ENCODE data around the gene MED13.
"Not testable (repeated sequence)": the region's sequence is repeated elsewhere in the genome, so short reads cannot be mapped to it uniquely, and the experiment has no call there.

Gene MED13

DNA sequence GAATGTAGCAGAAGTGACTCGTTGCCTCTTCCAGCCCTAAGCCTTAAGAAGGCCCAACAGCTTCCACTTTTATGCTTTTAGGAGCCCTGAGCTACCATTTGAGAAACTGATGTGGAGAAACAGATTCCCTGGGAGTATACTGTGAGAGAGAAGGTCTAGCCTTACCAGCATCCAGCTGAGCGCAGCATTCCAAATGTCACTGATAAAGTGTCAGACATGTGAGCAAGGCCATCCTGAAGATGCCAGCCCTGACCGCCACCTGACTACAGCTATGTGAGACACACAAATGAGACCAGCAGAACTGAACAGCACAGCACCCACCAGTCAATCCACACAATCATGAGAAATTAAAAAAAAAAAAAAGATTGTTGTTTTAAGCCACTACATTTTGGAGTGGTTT lies 18.6 kb upstream of the MED13 start:
- POLR2A ChIA-PET (ENCODE audit: low non-redundant PET): no interaction called here
- CTCF ChIA-PET: interaction anchor here (0.7 kb wide), 1 partner anchor 8 kb away, joined by 3 read pairs; no protein-coding TSS in a partner anchor
- TF ChIP-seq, protein P1, sequence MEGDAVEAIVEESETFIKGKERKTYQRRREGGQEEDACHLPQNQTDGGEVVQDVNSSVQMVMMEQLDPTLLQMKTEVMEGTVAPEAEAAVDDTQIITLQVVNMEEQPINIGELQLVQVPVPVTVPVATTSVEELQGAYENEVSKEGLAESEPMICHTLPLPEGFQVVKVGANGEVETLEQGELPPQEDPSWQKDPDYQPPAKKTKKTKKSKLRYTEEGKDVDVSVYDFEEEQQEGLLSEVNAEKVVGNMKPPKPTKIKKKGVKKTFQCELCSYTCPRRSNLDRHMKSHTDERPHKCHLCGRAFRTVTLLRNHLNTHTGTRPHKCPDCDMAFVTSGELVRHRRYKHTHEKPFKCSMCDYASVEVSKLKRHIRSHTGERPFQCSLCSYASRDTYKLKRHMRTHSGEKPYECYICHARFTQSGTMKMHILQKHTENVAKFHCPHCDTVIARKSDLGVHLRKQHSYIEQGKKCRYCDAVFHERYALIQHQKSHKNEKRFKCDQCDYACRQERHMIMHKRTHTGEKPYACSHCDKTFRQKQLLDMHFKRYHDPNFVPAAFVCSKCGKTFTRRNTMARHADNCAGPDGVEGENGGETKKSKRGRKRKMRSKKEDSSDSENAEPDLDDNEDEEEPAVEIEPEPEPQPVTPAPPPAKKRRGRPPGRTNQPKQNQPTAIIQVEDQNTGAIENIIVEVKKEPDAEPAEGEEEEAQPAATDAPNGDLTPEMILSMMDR (conservative IDR thresholded peaks at IDR 0.05; ENCODE audit: low read depth): no peak
- no peak for DNase-seq (ENCODE audit: low spot score)
- no peak overlapping the region for H3K27ac ChIP-seq

DNA sequence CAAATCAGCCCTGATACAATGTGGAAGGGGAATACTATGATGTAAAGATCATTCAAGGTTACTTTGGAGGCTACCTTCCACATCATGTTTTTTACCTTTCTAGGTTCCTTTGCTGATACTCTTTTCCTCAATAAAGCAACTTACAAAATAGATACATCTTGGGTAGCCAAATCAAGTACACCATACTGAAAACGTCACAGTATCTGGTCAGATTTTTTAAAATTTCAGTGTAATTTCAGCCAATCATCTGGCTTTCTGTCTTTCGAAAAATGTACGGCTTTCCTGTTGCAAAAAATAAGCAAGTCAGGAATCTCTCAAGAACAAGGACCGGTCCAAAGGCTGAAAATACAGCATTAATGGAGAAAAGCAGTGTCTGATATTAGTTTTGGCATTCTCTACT lies 15.6 kb upstream of the MED13 start:
- no peak overlapping the region for H3K27ac ChIP-seq
- TF ChIP-seq, protein P1 (conservative IDR thresholded peaks at IDR 0.05; ENCODE audit: low read depth): no peak
- DNase-seq (ENCODE audit: low spot score): no peak
- POLR2A ChIA-PET (ENCODE audit: low non-redundant PET): no interaction called here
- CTCF ChIA-PET: interaction anchor here (0.6 kb wide), 1 partner anchor 241 kb away, joined by 3 read pairs; no protein-coding TSS in a partner anchor

DNA sequence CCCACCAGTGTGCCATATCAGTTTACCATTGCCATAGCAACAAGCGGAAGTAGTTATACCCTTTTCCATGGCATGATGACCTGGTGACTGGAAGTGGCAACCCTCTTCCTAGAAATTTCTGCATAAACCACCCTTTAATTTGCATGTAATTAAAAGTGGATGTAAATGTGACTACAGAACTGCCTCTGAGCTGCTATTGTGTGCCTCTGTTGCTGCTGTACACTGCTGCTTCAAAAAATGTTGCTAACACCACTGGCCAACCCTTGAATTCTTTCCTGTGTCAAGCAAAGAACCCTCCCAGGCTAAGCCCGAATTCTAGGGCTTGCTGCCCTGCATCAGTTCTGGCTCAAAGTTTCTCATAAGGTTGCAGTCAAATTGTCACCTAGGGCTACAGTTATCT lies 12.9 kb upstream of the MED13 start:
- POLR2A ChIA-PET (ENCODE audit: low non-redundant PET): interaction anchor here (0.7 kb wide), 1 partner anchor 12 kb away, joined by 3 read pairs; no protein-coding TSS in a partner anchor
- TF ChIP-seq, protein P1 (conservative IDR thresholded peaks at IDR 0.05; ENCODE audit: low read depth): no peak
- no peak overlapping the region for H3K27ac ChIP-seq
- CTCF ChIA-PET: interaction anchor here (0.8 kb wide), 1 partner anchor 12 kb away, joined by 3 read pairs; no protein-coding TSS in a partner anchor
- no peak for DNase-seq (ENCODE audit: low spot score)

DNA sequence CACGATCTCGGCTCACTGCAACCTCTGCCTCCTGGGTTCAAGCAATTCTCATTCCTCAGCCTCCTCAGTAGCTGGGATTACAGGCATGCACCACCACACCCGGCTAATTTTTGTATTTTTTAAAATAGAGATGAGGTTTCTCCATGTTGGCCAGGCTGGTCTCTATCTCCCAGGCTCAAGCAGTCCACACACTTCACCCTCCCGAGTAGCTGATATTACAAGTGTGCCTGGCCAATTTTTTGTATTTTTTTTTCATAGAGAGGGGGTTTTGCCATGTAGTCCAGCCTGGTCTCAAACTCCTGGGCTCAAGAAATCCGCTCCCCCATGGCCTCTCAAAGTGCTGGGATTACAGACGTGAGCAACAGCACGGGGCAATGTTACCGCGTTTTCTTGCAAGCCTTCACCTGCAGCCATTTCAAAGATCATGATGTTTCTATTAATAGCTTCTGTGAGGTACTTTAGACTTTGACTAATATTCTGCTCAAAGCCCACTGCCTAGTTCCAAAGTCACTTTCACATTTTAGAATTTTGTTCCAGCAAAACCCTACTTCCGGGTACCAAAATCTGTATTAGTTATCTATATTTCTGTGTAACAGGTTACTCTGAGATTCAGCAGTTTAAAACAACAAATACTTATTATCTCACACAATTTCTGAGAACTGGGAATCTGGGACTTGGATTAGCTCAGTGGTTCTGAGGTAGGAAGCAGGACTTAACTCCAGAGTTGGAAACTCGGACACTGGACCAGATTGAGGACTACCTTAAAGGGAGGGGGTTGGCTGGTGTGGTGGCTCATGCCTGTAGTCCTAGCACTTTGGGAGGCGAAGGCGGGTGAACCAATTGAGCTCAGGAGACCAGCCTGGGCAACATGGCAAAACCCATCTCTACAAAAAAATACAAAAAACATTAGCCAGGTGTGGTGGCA lies 12.0 kb upstream of the MED13 start:
- no peak for DNase-seq (ENCODE audit: low spot score)
- no peak overlapping the region for H3K27ac ChIP-seq
- POLR2A ChIA-PET (ENCODE audit: low non-redundant PET): interaction anchor here (0.7 kb wide), 1 partner anchor 11 kb away, joined by 3 read pairs; no protein-coding TSS in a partner anchor
- TF ChIP-seq, protein P1 (conservative IDR thresholded peaks at IDR 0.05; ENCODE audit: low read depth): no peak
- CTCF ChIA-PET: interaction anchor here (0.6 kb wide), 1 partner anchor 296 kb away, joined by 4 read pairs; no protein-coding TSS in a partner anchor

DNA sequence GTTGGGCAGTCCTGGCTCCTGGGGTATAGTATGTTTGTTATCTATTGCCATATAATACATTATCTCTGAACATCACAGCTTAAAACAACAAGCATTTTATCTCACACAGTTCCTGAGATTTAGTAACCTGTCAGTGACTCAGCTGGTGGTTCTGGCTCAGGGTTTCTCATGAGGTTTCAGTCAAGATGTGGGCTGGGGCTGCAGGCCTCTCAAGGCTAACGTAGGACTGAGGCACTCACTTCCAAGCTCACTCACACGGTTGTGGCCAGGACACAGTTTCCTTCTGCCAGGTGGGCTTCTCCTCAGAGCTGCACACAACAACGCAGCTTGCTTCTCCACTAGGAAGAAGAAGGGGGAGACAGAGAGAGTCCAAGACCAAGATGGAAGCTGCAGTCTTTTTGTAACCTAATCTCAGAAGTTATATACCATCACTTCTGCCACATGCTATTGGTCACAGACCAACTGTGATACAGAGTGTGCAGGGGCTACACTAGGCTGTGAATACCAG lies 10.3 kb upstream of the MED13 start:
- H3K27ac ChIP-seq: no peak overlapping the region
- no peak for DNase-seq (ENCODE audit: low spot score)
- CTCF ChIA-PET: interaction anchor here (0.5 to 1.4 kb wide), 2 partner anchors 34 to 520 kb away, joined by 3 to 4 read pairs; no protein-coding TSS in a partner anchor
- POLR2A ChIA-PET (ENCODE audit: low non-redundant PET): no interaction called here
- TF ChIP-seq, protein P1 (conservative IDR thresholded peaks at IDR 0.05; ENCODE audit: low read depth): no peak

DNA sequence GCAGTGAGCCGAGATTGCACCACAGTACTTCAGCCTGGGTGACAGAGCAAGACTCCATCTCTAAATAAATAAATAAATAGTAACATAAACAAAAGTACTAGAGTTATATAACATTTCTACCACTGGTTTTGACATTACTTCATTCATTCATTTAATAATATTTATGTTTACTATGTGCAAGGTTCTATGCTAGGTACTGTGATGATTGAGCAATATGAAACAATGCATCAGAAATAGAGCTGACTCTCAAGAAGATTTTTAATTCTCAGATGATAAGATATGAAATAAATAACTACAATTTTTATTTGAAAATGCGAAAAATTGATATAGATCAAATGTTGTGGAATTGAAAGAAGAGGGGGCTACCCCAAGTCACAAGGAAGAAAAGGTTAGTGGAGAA lies 8.9 kb upstream of the MED13 start:
- DNase-seq (ENCODE audit: low spot score): no peak
- CTCF ChIA-PET: no interaction called here
- POLR2A ChIA-PET (ENCODE audit: low non-redundant PET): no interaction called here
- H3K27ac ChIP-seq: no peak overlapping the region
- TF ChIP-seq, protein P1 (conservative IDR thresholded peaks at IDR 0.05; ENCODE audit: low read depth): no peak

DNA sequence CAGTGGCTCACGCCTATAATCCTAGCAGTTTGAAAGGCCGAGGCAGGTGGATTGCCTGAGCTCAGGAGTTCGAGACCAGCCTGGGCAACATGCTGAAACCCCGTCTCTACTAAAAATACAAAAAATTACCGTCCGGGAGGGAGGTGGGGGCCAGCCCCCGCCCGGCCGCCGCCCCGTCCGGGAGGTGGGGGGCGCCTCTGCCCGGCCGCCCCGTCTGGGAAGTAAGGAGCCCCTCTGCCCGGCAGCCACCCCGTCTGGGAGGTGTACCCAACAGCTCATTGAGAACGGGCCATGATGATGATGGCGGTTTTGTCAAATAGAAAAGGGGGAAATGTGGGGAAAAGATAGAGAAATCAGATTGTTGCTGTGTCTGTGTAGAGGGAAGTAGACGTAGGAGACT lies 7.8 kb upstream of the MED13 start:
- CTCF ChIA-PET: not testable (repeated sequence)

More for the DNA sequence above, 7.8 kb upstream of the MED13 start:
- DNase-seq (ENCODE audit: low spot score); H3K27ac ChIP-seq; POLR2A ChIA-PET (ENCODE audit: low non-redundant PET): not testable (repeated sequence)

Measured in RWPE1 (cell line).